ENCODE data around the gene UGT1A5.

Gene UGT1A5

DNA sequence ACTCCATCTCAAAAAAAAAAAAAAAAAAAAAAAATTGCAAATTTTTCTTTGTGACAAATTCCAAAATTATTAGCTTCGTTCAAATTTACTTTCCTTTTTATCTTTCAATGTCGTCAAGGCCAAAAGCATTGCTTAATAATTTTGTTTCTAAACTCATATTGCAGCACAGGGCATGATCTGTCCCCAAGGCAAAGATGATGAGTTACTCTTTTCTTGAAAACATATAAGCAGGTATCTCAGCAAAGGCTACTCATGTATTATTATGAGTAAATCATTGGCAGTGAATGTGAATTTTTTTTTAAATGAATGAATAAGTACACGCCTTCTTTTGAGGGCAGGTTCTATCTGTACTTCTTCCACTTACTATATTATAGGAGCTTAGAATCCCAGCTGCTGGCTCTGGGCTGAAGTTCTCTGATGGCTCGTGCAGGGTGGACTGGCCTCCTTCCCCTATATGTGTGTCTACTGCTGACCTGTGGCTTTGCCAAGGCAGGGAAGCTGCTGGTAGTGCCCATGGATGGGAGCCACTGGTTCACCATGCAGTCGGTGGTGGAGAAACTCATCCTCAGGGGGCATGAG, 31.1 kb upstream of the UGT1A5 start, which contains the start of gene UGT1A7:
TSS of gene UGT1A7 (plus strand) at position 381 of the 579 bp plus-strand sequence. CDS start at position 418, 37 bp downstream.
- no peak within 1 kb of the TSS for H3K27ac Mint-ChIP-seq
- no peaks in the 10 kb centered on the region for H3K36me3 Mint-ChIP-seq (ENCODE audit: low read depth)
- no peaks in the 10 kb centered on the region for H3K9me3 Mint-ChIP-seq
- H3K4me1 Mint-ChIP-seq = no peaks in the 10 kb centered on the region
- H3K27me3 Mint-ChIP-seq (ENCODE audit: low read depth) = peaks cover 3% of the 10 kb centered on the region
- TF ChIP-seq, protein P1, sequence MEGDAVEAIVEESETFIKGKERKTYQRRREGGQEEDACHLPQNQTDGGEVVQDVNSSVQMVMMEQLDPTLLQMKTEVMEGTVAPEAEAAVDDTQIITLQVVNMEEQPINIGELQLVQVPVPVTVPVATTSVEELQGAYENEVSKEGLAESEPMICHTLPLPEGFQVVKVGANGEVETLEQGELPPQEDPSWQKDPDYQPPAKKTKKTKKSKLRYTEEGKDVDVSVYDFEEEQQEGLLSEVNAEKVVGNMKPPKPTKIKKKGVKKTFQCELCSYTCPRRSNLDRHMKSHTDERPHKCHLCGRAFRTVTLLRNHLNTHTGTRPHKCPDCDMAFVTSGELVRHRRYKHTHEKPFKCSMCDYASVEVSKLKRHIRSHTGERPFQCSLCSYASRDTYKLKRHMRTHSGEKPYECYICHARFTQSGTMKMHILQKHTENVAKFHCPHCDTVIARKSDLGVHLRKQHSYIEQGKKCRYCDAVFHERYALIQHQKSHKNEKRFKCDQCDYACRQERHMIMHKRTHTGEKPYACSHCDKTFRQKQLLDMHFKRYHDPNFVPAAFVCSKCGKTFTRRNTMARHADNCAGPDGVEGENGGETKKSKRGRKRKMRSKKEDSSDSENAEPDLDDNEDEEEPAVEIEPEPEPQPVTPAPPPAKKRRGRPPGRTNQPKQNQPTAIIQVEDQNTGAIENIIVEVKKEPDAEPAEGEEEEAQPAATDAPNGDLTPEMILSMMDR (IDR thresholded peaks at IDR 0.05; ENCODE audit: unreplicated experiment in 3 of 3) = no peak
- no peak within 1 kb of the TSS for H3K4me3 Mint-ChIP-seq

DNA sequence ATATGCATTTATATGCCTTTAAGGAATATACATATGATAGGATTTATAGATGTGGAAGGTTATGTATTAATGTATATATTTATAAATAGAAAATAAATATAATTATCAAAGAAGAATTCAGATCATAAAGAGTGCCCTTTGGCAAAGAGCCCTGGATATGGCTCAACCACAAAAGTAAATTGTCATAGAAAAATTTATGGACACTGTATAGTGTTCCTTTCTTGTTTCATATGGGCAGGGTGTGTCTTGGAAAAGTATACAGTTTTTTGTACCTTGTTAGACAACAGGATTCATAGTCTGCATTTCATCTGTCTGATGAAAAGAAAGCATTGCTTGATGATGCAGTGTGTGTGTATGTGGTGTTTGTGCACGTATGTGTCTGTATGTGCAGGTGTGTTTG, 28.1 kb upstream of the UGT1A5 start:
- TF ChIP-seq, protein P1 (IDR thresholded peaks at IDR 0.05; ENCODE audit: unreplicated experiment in 3 of 3) = no peak
- Mint-ChIP-seq H3K36me3 (ENCODE audit: low read depth) (no peaks in the 10 kb centered on the region), H3K27me3 (ENCODE audit: low read depth) (peaks cover 5% of the 10 kb centered on the region), H3K4me3 (no peak overlapping the region), H3K4me1 (no peaks in the 10 kb centered on the region), H3K9me3 (no peaks in the 10 kb centered on the region), H3K27ac (no peak overlapping the region)

DNA sequence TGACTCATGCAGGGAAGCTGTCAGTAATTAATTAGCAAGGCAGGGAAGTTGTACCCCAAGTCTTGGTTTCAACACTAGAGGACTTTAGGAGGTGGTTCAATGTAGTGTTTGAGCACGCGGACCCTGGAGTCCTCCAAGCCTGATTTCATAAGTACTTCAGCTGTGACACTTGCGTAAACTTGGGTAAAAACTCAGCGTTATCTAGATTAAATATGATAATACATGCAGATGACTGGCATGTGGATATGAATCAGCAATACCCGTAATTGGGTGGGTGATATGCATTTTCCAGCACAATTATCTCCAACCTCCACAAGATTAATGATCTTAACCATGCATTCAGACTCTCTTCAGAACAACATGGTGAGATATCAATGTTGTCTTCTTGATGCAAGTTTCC, 25.8 kb upstream of the UGT1A5 start:
- H3K36me3 Mint-ChIP-seq (ENCODE audit: low read depth) = no peaks in the 10 kb centered on the region
- H3K27me3 Mint-ChIP-seq (ENCODE audit: low read depth) = peaks cover 5% of the 10 kb centered on the region
- H3K27ac Mint-ChIP-seq = no peak overlapping the region
- H3K9me3 Mint-ChIP-seq = no peaks in the 10 kb centered on the region
- H3K4me1 Mint-ChIP-seq = no peaks in the 10 kb centered on the region
- TF ChIP-seq, protein P1 (IDR thresholded peaks at IDR 0.05; ENCODE audit: unreplicated experiment in 3 of 3) = no peak
- no peak overlapping the region for H3K4me3 Mint-ChIP-seq

DNA sequence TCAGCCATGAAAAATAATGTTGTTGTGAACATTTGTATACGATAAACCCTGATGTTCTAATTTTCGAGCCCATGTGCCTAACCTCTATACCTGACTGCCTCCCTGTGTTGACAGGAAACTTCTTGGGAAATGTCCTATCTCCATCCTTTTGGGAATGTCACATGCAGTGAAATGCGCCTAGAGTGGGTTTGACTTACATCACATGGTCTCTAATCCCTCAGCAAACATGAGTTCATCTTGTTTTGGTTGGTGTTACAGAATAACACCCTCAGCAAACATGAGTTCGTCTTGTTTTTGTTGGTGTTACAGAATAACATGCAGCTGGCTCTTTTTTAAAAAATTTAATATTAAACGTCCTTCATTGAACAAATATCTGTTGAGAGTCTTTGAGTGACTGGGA, 24.4 kb upstream of the UGT1A5 start:
- H3K9me3 Mint-ChIP-seq = no peaks in the 10 kb centered on the region
- H3K4me3 Mint-ChIP-seq = no peak overlapping the region
- TF ChIP-seq, protein P1 (IDR thresholded peaks at IDR 0.05; ENCODE audit: unreplicated experiment in 3 of 3) = no peak
- no peaks in the 10 kb centered on the region for H3K4me1 Mint-ChIP-seq
- H3K27ac Mint-ChIP-seq = no peak overlapping the region
- no peaks in the 10 kb centered on the region for H3K36me3 Mint-ChIP-seq (ENCODE audit: low read depth)
- H3K27me3 Mint-ChIP-seq (ENCODE audit: low read depth) = peaks cover 5% of the 10 kb centered on the region

DNA sequence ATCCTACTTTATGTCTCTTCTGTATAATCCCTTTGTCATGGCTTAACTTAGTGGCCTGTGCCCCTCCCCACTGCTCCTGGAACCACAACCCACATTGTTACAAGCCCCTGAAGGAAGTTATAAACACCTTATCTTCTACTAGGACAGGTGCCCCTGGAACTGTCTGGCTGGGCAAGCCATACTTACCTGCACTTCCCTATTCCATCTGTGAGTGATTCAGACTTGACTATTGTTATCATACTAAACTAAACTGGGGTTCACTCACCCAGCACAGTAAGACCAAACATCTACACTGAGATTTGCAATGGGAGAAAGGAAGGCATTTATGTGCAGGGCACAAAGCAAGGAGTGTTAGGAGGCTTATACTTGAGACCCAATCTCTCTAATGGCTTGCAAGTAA, 23.7 kb upstream of the UGT1A5 start:
- Mint-ChIP-seq H3K27me3 (ENCODE audit: low read depth) (peaks cover 5% of the 10 kb centered on the region), H3K9me3 (no peaks in the 10 kb centered on the region), H3K4me3 (no peak overlapping the region), H3K36me3 (ENCODE audit: low read depth) (no peaks in the 10 kb centered on the region), H3K4me1 (no peaks in the 10 kb centered on the region), H3K27ac (no peak overlapping the region)
- TF ChIP-seq, protein P1 (IDR thresholded peaks at IDR 0.05; ENCODE audit: unreplicated experiment in 3 of 3) = no peak

DNA sequence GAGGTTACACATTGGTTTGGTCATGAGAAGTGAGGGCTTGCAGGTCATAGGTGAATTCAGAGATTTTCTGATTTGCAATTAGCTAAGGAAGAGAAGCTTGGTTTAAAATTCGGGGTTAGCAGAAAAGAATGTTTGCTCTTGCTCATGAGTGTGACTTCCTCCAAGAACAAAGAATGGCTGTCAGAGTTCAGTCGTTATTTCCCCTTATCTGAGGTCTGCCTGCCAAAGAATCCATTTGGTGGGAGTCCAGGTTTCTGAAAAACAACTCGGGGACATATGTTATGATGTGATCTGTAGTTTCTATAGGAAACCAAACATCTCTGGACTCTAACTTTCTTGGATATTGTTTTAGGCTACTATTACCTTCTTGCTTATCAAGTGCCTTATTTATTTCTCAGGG, 23.2 kb upstream of the UGT1A5 start:
- TF ChIP-seq, protein P1 (IDR thresholded peaks at IDR 0.05; ENCODE audit: unreplicated experiment in 3 of 3) = no peak
- Mint-ChIP-seq H3K27ac (no peak overlapping the region), H3K36me3 (ENCODE audit: low read depth) (no peaks in the 10 kb centered on the region), H3K4me3 (no peak overlapping the region), H3K27me3 (ENCODE audit: low read depth) (peaks cover 5% of the 10 kb centered on the region), H3K9me3 (no peaks in the 10 kb centered on the region), H3K4me1 (no peaks in the 10 kb centered on the region)
